BJ (cell line): ENCODE results near the gene TFDP3. TPM values are rescaled to one million over a fixed set of nuclear protein-coding genes. Genes with fewer than 3 reads are reported as not detected.

ENCODE experiments used
- CTCF ChIA-PET: fragments of 350-600 bp; formaldehyde crosslinking; extraction: SDS; loops from one replicate; lab custom pipeline; 2021; ENCODE audit warnings: antibody characterized with exemption, inconsistent platforms; lab: Yijun Ruan, JAX
- POLR2A ChIA-PET: fragments of 300-600 bp; sonication (Branson Sonifier 250); formaldehyde crosslinking; extraction: SDS; loops from one replicate; lab custom pipeline; 2021; ENCODE audit warnings: antibody characterized with exemption; lab: Charles Lee
- DNase-seq: peaks from one replicate; pipeline ENCODE4 v3.0.0-alpha.2; 2011; ENCODE audit warnings: low read depth
- H3K27me3 ChIP-seq: 2 replicates; pipeline ENCODE4 v1.6.0; 2011; ENCODE audit warnings: low read length; ENCODE audit not compliant: control insufficient read depth, insufficient read depth
- H3K36me3 ChIP-seq: 2 replicates; pipeline ENCODE4 v1.5.1; 2011; ENCODE audit warnings: low read length; ENCODE audit not compliant: control insufficient read depth, insufficient read depth
- H3K4me3 ChIP-seq: 2 replicates; pipeline ENCODE4 v1.5.1; 2011; ENCODE audit warnings: low read depth, mild to moderate bottlenecking, control low read depth, low read length
- polyA plus RNA-seq: library from polyadenylated mRNA; depleted of rRNA; stranded (reverse); fragments of >200 nt; gene quantifications from 2 replicates; pipeline ENCODE4 v1.2.3, GENCODE V29; 2011; rRNA removed
- small RNA-seq: library from RNA; depleted of rRNA; stranded (forward); fragments of <200 nt; gene quantifications from one replicate; pipeline ENCODE3, GENCODE V24; 2012; ENCODE audit warnings: low replicate concordance, low read depth; ENCODE audit not compliant: insufficient read length
- TF ChIP-seq, protein P1 (sequence below): IDR thresholded peaks from 2 replicates; pipeline ENCODE4 v1.5.1; 2011; ENCODE audit warnings: low read depth, mild to moderate bottlenecking, control low read depth, inconsistent platforms, low read length, moderate library complexity; ENCODE audit not compliant: insufficient read depth

The TFDP3 gene
- polyA plus RNA-seq, 1 experiment = not detected

DNA sequence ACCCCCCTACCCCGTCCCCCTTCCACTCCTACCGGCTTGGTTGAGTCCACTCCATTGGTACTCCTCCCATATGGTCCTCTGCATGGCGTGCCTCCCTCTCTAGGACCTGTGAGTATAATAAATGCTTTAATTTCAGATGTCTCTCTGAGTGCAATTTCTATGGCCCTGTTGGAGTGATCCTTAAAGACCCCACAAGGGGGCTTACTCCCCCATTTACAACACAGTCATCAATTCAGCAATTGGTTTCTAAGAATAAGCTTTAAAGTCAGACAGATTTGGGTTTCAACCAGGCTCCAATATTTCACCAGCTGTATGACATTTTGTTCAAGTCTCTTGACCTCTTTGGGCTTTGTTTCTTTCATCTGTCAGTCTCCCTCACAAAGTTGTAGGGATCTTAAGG lies 38.7 kb downstream of the TFDP3 start:
- CTCF ChIA-PET = no interaction called here
- no peaks in the 10 kb centered on the region for H3K36me3 ChIP-seq
- no peak overlapping the region for H3K4me3 ChIP-seq
- TF ChIP-seq, protein P1, sequence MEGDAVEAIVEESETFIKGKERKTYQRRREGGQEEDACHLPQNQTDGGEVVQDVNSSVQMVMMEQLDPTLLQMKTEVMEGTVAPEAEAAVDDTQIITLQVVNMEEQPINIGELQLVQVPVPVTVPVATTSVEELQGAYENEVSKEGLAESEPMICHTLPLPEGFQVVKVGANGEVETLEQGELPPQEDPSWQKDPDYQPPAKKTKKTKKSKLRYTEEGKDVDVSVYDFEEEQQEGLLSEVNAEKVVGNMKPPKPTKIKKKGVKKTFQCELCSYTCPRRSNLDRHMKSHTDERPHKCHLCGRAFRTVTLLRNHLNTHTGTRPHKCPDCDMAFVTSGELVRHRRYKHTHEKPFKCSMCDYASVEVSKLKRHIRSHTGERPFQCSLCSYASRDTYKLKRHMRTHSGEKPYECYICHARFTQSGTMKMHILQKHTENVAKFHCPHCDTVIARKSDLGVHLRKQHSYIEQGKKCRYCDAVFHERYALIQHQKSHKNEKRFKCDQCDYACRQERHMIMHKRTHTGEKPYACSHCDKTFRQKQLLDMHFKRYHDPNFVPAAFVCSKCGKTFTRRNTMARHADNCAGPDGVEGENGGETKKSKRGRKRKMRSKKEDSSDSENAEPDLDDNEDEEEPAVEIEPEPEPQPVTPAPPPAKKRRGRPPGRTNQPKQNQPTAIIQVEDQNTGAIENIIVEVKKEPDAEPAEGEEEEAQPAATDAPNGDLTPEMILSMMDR = no peak
- POLR2A ChIA-PET = no interaction called here
- no peaks in the 10 kb centered on the region for H3K27me3 ChIP-seq
- DNase-seq = no peak

DNA sequence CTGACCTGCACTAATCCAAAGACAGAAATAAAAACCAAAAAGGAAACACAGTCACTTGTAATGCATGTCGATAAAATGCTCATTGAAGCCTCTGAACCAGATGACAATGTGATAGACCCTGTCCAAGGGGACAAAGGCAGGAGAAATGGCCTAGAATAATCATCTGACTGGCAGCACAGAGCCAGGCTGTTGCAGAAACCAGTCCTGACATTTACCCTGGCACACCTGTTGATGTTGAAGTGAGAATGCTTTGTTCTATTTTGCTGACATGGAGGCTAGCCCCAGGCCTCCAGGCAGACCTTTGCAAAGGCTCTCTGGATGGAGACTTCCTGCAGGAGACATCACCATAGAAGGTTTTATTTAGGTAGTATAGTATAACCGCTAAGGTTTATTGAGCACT lies 41.0 kb downstream of the TFDP3 start:
- TF ChIP-seq, protein P1 = no peak
- H3K36me3 ChIP-seq = no peaks in the 10 kb centered on the region
- ChIA-PET POLR2A (no interaction called here), CTCF (no interaction called here)
- H3K27me3 ChIP-seq = no peaks in the 10 kb centered on the region
- no peak for DNase-seq
- H3K4me3 ChIP-seq = no peak overlapping the region

DNA sequence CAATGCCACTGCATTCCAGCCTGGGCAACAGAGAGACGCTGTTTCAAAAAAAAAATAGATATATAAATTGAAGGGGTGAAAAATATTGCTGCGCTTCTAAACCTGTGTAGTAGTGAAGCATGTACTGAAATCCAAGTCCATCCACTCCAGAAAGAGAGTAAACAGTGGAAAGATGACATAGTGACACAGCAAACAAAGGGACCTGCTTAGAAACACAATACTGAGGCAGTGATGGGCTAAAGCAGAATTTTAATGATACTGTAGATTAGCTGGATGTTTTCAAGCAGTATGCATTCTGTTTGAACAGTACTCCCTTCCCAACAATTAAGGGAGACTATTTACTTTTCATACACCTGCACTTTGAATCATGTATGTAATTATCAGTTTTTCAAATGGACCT lies 42.5 kb downstream of the TFDP3 start:
- no peak for DNase-seq
- H3K27me3 ChIP-seq = no peaks in the 10 kb centered on the region
- TF ChIP-seq, protein P1 = no peak
- CTCF ChIA-PET = no interaction called here
- POLR2A ChIA-PET = no interaction called here
- H3K4me3 ChIP-seq = no peak overlapping the region
- no peaks in the 10 kb centered on the region for H3K36me3 ChIP-seq

DNA sequence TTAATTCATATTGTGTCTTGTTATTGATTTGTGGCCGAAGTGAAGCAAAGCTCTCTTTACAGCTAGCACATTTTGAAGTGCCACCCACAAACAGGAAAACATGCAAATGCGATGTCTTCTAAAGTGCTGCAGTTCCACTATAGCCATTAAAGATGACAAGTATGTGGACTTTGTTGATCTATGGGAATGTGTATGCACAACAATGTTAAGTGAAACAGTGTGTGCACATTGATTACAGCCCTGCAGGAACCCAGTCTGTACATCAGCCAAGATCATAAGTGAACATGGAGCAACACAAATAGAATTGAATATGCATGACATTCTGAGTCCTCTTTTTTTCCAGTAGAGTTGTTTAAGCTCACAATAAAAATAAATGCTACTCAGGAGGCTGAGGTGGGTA lies 43.0 kb downstream of the TFDP3 start:
- DNase-seq = no peak
- Histone ChIP-seq H3K27me3 (no peaks in the 10 kb centered on the region), H3K36me3 (no peaks in the 10 kb centered on the region), H3K4me3 (no peak overlapping the region)
- CTCF ChIA-PET = no interaction called here
- TF ChIP-seq, protein P1 = no peak
- POLR2A ChIA-PET = no interaction called here

DNA sequence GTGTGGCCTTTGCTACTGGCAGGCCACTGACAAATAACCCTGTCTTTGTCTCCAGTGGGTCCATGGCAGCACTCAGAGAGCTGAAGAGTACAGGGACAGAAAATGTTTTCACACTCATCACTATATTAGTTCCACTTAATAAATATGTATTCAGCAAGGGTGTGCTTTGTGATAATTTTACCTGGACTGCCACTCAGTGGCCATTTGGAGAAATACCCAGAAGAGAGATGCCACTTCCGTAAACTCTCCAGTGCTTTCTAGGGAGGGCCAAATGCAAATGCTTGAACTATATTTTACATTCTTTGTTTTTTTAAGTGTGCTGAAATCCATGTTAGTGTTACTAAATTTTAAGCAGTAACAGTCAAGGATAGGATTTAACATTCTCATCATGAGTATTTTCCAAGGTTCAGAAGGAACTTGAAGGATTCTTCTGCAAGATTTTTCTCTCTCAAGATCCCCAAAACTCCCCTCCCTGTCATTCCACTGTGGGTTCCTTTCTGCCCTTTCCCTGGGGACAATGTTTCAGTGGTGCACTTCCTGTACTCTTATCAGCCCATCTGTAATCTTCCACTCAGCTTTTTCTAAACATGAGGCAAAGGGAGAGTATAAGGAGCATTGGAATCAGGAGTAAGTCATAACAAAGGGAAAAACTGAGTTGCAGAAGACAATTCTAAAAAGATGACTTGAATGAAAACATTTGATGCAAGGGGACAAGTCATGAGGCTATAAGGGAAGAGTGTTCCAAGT lies 46.0 kb downstream of the TFDP3 start:
- no peaks in the 10 kb centered on the region for H3K36me3 ChIP-seq
- CTCF ChIA-PET = no interaction called here

More for the DNA sequence above, 46.0 kb downstream of the TFDP3 start:
- no peak for DNase-seq
- TF ChIP-seq, protein P1 = no peak
- no peak overlapping the region for H3K4me3 ChIP-seq
- H3K27me3 ChIP-seq = no peaks in the 10 kb centered on the region
- POLR2A ChIA-PET = no interaction called here

Small RNAs within 50 kb of the gene (small RNA-seq; reads per million reads assigned to genes)
- not detected for gene RNU1-115P

Other genes starting within 250 kb of the TFDP3 start
- gene USP26, start 121.2 kb downstream of the TFDP3 start, polyA plus RNA-seq = not detected in 2 replicates
- gene GPC4, start 197.1 kb upstream of the TFDP3 start, polyA plus RNA-seq = 0.23 and 0.26 TPM in 2 replicates